ENCODE data around the gene TOX2. TPM values are rescaled to one million over a fixed set of nuclear protein-coding genes. Genes with fewer than 3 reads are reported as not detected.

The TOX2 gene
- total RNA-seq, 1 experiment from 2014 or later = 2.7 TPM

DNA sequence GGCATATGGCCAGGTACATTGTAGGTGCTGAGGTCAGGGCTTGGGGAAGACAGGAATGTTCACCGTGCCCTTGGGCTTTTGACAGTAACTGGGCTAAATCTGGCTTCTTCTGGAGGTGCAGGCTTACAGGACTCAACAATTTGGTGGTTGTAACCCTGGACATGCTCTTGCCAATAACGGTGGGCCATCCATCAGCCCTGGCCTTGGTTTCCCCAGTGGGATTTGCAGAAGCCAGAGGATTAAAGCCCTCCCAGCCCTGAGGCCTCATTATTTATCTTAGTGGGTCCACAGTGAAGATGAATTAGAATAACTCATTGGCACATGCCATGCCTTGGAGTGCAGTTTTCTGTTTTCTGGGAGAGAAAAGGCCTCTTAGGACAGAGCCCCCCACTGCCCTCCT lies 44.0 kb downstream of the TOX2 start:
- POLR2A ChIA-PET = no interaction called here
- TF ChIP-seq, protein P1, sequence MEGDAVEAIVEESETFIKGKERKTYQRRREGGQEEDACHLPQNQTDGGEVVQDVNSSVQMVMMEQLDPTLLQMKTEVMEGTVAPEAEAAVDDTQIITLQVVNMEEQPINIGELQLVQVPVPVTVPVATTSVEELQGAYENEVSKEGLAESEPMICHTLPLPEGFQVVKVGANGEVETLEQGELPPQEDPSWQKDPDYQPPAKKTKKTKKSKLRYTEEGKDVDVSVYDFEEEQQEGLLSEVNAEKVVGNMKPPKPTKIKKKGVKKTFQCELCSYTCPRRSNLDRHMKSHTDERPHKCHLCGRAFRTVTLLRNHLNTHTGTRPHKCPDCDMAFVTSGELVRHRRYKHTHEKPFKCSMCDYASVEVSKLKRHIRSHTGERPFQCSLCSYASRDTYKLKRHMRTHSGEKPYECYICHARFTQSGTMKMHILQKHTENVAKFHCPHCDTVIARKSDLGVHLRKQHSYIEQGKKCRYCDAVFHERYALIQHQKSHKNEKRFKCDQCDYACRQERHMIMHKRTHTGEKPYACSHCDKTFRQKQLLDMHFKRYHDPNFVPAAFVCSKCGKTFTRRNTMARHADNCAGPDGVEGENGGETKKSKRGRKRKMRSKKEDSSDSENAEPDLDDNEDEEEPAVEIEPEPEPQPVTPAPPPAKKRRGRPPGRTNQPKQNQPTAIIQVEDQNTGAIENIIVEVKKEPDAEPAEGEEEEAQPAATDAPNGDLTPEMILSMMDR (IDR thresholded peaks at IDR 0.05; ENCODE audit: unreplicated experiment) = no peak
- peak overlapping the region; percentile 24 for H3K27ac Mint-ChIP-seq (ENCODE audit: low read depth, unreplicated experiment)
- H3K36me3 Mint-ChIP-seq (ENCODE audit: insufficient read depth, unreplicated experiment) = no peaks in the 10 kb centered on the region
- H3K27me3 Mint-ChIP-seq (ENCODE audit: insufficient read depth, unreplicated experiment) = no peaks in the 10 kb centered on the region
- intact Hi-C loops (cut with micrococcal nuclease) = no loop called here
- no peaks in the 10 kb centered on the region for H3K9me3 Mint-ChIP-seq (ENCODE audit: unreplicated experiment)
- BruUV-seq (replicated peaks) = no TSS peak
- no peak overlapping the region for H3K4me3 Mint-ChIP-seq (ENCODE audit: unreplicated experiment)
- peaks cover 37% of the 10 kb centered on the region for H3K4me1 Mint-ChIP-seq (ENCODE audit: insufficient read depth, unreplicated experiment)
- DNase-seq (ENCODE audit: unreplicated experiment) = no peak
- CTCF ChIA-PET = interaction anchor here (0.6 to 2.4 kb wide), 2 partner anchors 102 to 208 kb away, joined by 3 to 11 read pairs; no protein-coding TSS in a partner anchor

DNA sequence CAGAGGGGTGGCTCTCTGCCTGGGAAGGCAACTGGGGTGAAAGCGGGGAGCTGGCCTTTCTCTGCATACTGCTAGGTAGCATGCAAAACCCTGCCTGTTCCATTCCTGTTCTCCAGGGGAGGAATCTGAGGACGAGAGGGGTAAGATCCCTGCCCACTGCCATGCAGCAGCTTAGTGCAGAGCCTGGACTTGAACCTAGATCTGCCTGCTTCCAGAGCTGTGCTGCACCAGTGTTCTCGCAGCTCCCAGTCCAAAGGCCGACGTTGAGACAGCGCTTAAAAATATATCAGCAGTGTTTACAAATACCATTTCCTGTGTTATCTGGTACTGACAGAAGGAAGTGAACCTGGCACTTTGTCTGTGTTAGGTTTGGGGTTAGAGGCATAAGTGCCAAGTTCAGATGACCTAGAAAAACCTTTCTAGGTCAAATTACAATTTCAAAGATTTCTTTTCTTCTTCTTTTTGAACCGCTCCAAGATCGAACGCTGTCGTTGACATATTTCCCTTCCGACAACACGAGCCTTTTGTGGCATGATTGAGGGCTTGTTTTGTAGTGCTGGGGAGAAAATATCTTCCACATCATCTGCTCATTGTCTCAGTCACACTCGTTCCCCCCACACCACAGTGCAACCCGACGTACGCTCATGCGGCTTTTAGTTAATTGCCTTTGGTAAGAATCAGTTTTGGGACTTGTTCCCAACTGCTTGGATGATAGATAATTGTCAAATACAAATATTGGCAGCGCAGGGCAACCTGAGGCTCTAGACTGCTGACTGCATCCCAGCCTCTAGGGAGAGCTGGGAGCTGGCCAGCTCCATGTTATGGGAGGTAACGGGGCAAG lies 44.6 kb downstream of the TOX2 start:
- Mint-ChIP-seq H3K36me3 (ENCODE audit: insufficient read depth, unreplicated experiment) (no peaks in the 10 kb centered on the region), H3K4me3 (ENCODE audit: unreplicated experiment) (no peak overlapping the region), H3K4me1 (ENCODE audit: insufficient read depth, unreplicated experiment) (peaks cover 30% of the 10 kb centered on the region), H3K27ac (ENCODE audit: low read depth, unreplicated experiment) (no peak overlapping the region), H3K9me3 (ENCODE audit: unreplicated experiment) (no peaks in the 10 kb centered on the region), H3K27me3 (ENCODE audit: insufficient read depth, unreplicated experiment) (no peaks in the 10 kb centered on the region)
- TF ChIP-seq, protein P1 (IDR thresholded peaks at IDR 0.05; ENCODE audit: unreplicated experiment) = no peak
- ChIA-PET POLR2A (no interaction called here), CTCF (interaction anchor here (0.9 to 2.4 kb wide), 2 partner anchors 59 to 209 kb away, joined by 3 to 11 read pairs; no protein-coding TSS in a partner anchor)
- intact Hi-C loops (cut with micrococcal nuclease) = no loop called here
- BruUV-seq (replicated peaks) = no TSS peak
- peak; percentile 53 for DNase-seq (ENCODE audit: unreplicated experiment)

DNA sequence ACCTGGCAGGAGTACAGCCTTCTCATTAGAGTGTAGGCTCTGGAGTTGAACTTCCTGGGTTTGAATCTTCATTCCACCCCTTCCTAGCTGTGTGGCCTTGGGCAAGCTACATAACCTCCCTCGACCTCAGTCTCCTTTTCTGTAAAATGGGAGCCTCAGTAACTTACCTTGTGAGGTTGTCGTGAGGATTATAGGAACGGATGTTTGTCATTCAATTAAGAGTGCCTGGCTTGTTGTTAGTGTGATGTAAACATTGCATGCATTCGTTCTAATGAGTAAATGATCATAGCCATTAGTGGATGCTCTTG lies 45.2 kb downstream of the TOX2 start:
- intact Hi-C loops (cut with micrococcal nuclease) = no loop called here
- Mint-ChIP-seq H3K27ac (ENCODE audit: low read depth, unreplicated experiment) (no peak overlapping the region), H3K4me1 (ENCODE audit: insufficient read depth, unreplicated experiment) (peaks cover 24% of the 10 kb centered on the region), H3K36me3 (ENCODE audit: insufficient read depth, unreplicated experiment) (no peaks in the 10 kb centered on the region), H3K27me3 (ENCODE audit: insufficient read depth, unreplicated experiment) (no peaks in the 10 kb centered on the region), H3K9me3 (ENCODE audit: unreplicated experiment) (no peaks in the 10 kb centered on the region), H3K4me3 (ENCODE audit: unreplicated experiment) (no peak overlapping the region)
- no TSS peak for BruUV-seq (replicated peaks)
- TF ChIP-seq, protein P1 (IDR thresholded peaks at IDR 0.05; ENCODE audit: unreplicated experiment) = no peak
- POLR2A ChIA-PET = no interaction called here
- DNase-seq (ENCODE audit: unreplicated experiment) = no peak
- CTCF ChIA-PET = interaction anchor here (0.6 to 2.4 kb wide), 3 partner anchors 59 to 209 kb away, joined by 3 to 11 read pairs (median 5); no protein-coding TSS in a partner anchor

DNA sequence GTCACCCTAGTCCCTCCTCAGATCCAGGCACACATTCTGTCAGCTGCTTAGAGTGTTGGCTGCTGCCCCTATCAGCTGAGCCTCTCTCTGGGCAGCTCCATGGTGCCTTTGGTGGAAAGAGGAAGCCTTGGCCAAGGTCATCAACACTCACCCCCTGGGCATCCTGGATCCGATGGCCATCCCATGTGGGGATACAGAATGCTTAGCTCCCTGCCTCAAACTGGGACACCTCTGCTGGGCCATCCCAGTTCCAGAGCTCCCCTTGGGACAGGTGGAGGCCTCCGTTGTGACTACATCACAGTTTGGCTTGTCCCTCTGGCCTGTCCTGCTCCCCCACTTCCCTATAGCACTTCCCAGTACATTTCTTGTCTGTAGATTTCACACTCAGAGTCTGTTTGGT lies 45.6 kb downstream of the TOX2 start:
- ChIA-PET CTCF (interaction anchor here (0.6 to 2.4 kb wide), 5 partner anchors 20 to 442 kb away, joined by 3 to 11 read pairs (median 5); no protein-coding TSS in a partner anchor), POLR2A (no interaction called here)
- intact Hi-C loops (cut with micrococcal nuclease) = no loop called here
- DNase-seq (ENCODE audit: unreplicated experiment) = no peak
- H3K27me3 Mint-ChIP-seq (ENCODE audit: insufficient read depth, unreplicated experiment) = no peaks in the 10 kb centered on the region
- TF ChIP-seq, protein P1 (IDR thresholded peaks at IDR 0.05; ENCODE audit: unreplicated experiment) = no peak
- H3K36me3 Mint-ChIP-seq (ENCODE audit: insufficient read depth, unreplicated experiment) = no peaks in the 10 kb centered on the region
- no peak overlapping the region for H3K4me3 Mint-ChIP-seq (ENCODE audit: unreplicated experiment)
- peaks cover 21% of the 10 kb centered on the region for H3K4me1 Mint-ChIP-seq (ENCODE audit: insufficient read depth, unreplicated experiment)
- no TSS peak for BruUV-seq (replicated peaks)
- H3K9me3 Mint-ChIP-seq (ENCODE audit: unreplicated experiment) = no peaks in the 10 kb centered on the region
- H3K27ac Mint-ChIP-seq (ENCODE audit: low read depth, unreplicated experiment) = no peak overlapping the region
